Breast epithelium (tissue), 4 donors: ENCODE measurements around the gene CBLN3. TPM values are rescaled to one million over a fixed set of nuclear protein-coding genes. Genes with fewer than 3 reads are reported as not detected.

Source experiments
- DNase-seq, 2 donors: peaks; one replicate each; pipeline ENCODE4 v3.0.0-alpha.2; 2019; ENCODE audit warnings: low spot score in 2 of 2
- H3K27ac ChIP-seq, 2 donors: fragments of 200-600 bp; sonication (generic) in 1 of 2; one replicate each; pipeline ENCODE4 v1.5.1; 2016 to 2019; ENCODE audit warnings: mild to moderate bottlenecking in 1 of 2
- H3K27me3 ChIP-seq, 2 donors: fragments of 200-600 bp; sonication (generic) in 1 of 2; one replicate each; pipeline versions ENCODE4 v1.5.1 to v1.6.0; 2017 to 2019; ENCODE audit warnings: control low read depth in 1 of 2, mild to moderate bottlenecking in 1 of 2
- H3K36me3 ChIP-seq: fragments of 200-600 bp; one replicate; pipeline ENCODE4 v1.5.1; 2019
- H3K4me1 ChIP-seq, 2 donors: fragments of 200-600 bp; sonication (generic); one replicate each; pipeline ENCODE4 v1.5.1; 2016 to 2019; ENCODE audit warnings: control low read depth in 1 of 2
- H3K4me3 ChIP-seq, 3 donors: fragments of 200-600 bp; sonication (generic); 1 replicate in 2 of 3; 2 replicates in 1 of 3; pipeline ENCODE4 v1.5.1; 2016 to 2019; ENCODE audit warnings: mild to moderate bottlenecking in 3 of 3, moderate library complexity in 2 of 3
- H3K9me3 ChIP-seq, 2 donors: fragments of 200-600 bp; sonication (generic) in 1 of 2; one replicate each; pipeline ENCODE4 v1.5.1; 2016 to 2019; ENCODE audit warnings: control low read depth in 1 of 2
- CTCF ChIP-seq, 3 donors: fragments of 450-650 bp; IDR thresholded peaks; one replicate each; pipeline ENCODE4 v1.5.1; 2016 to 2017; ENCODE audit warnings: antibody characterized with exemption in 3 of 3, mild to moderate bottlenecking in 3 of 3, moderate library complexity in 3 of 3
- POLR2A ChIP-seq: fragments of 450-650 bp; IDR thresholded peaks from one replicate; pipeline ENCODE4 v1.6.1; 2016; ENCODE audit warnings: antibody characterized with exemption, mild to moderate bottlenecking, moderate library complexity
- POLR2AphosphoS5 ChIP-seq, 3 donors: sonication (generic); formaldehyde crosslinking; IDR thresholded peaks; one replicate each; pipeline ENCODE4 v1.6.1; 2017; ENCODE audit warnings: antibody characterized with exemption in 3 of 3
- intact Hi-C: fragments of 100-400 bp; cut with DNase I; formaldehyde crosslinking; loops from one replicate; pipeline ENCODE4 v1.15.1; 2023; ENCODE audit warnings: low total_unique reads
- total RNA-seq, 3 donors: library from RNA; depleted of rRNA; stranded (reverse); fragments of >200 nt; gene quantifications; one replicate each; pipeline ENCODE4 v1.1.0, GENCODE V29; 2016

CBLN3 gene
- total RNA-seq, 3 donors from 2014 or later: 1.6 to 3.8 (median 2.3) TPM

GRCh38 chr14:24435998-24436354 is 6.5 kb upstream of the CBLN3 start:
- H3K4me1 ChIP-seq: peaks cover 0 to 20% of the 10 kb centered on the region in 2 donors
- no peaks in the 10 kb centered on the region for H3K27me3 ChIP-seq
- H3K9me3 ChIP-seq: no peaks in the 10 kb centered on the region
- H3K36me3 ChIP-seq: no peaks in the 10 kb centered on the region
- no peak for DNase-seq
- peak overlapping the region; percentile 57 to 77 for H3K27ac ChIP-seq
- no peak overlapping the region for H3K4me3 ChIP-seq
- TF ChIP-seq POLR2AphosphoS5 (IDR thresholded peaks at IDR 0.05): no peak
- no peak for TF ChIP-seq CTCF (IDR thresholded peaks at IDR 0.05)
- TF ChIP-seq POLR2A: no peak
- intact Hi-C loops: no loop called here

GRCh38 chr14:24435192-24435810 is 5.8 kb upstream of the CBLN3 start:
- intact Hi-C loops: no loop called here
- Histone ChIP-seq H3K4me1 (peaks cover 0 to 17% of the 10 kb centered on the region in 2 donors), H3K9me3 (no peaks in the 10 kb centered on the region), H3K4me3 (no peak overlapping the region), H3K36me3 (no peaks in the 10 kb centered on the region), H3K27ac (peak overlapping the region; percentile 25 to 77), H3K27me3 (no peaks in the 10 kb centered on the region)
- TF ChIP-seq POLR2AphosphoS5 (IDR thresholded peaks at IDR 0.05): no peak
- no peak for TF ChIP-seq CTCF (IDR thresholded peaks at IDR 0.05)
- TF ChIP-seq POLR2A: no peak
- DNase-seq: no peak

GRCh38 chr14:24434676-24435075 is 5.2 kb upstream of the CBLN3 start:
- no peaks in the 10 kb centered on the region for H3K36me3 ChIP-seq
- DNase-seq: no peak
- no peaks in the 10 kb centered on the region for H3K27me3 ChIP-seq
- intact Hi-C loops: no loop called here
- no peak overlapping the region for H3K4me3 ChIP-seq
- peaks cover 0 to 14% of the 10 kb centered on the region in 2 donors for H3K4me1 ChIP-seq
- no peaks in the 10 kb centered on the region for H3K9me3 ChIP-seq
- TF ChIP-seq POLR2A (no peak), POLR2AphosphoS5 (IDR thresholded peaks at IDR 0.05) (no peak), CTCF (IDR thresholded peaks at IDR 0.05) (no peak)
- H3K27ac ChIP-seq: peak overlapping the region; percentile 25 to 77

GRCh38 chr14:24434036-24434435 is 4.6 kb upstream of the CBLN3 start:
- intact Hi-C loops: no loop called here
- Histone ChIP-seq H3K4me3 (no peak overlapping the region), H3K36me3 (no peaks in the 10 kb centered on the region), H3K27me3 (no peaks in the 10 kb centered on the region), H3K4me1 (peaks cover 5 to 14% of the 10 kb centered on the region in 2 donors), H3K9me3 (no peaks in the 10 kb centered on the region), H3K27ac (no peak overlapping the region)
- DNase-seq: no peak
- TF ChIP-seq POLR2AphosphoS5 (IDR thresholded peaks at IDR 0.05) (no peak), CTCF (IDR thresholded peaks at IDR 0.05) (no peak), POLR2A (no peak)

- H3K27me3 ChIP-seq: no peaks in the 10 kb centered on the region
- H3K9me3 ChIP-seq: no peaks in the 10 kb centered on the region
- H3K4me1 ChIP-seq: peaks cover 6 to 14% of the 10 kb centered on the region in 2 donors
- peak overlapping the region; percentile 96 to 100 for H3K27ac ChIP-seq
- H3K36me3 ChIP-seq: no peaks in the 10 kb centered on the region
- intact Hi-C loops: no loop called here
- DNase-seq: no peak
- TF ChIP-seq CTCF (IDR thresholded peaks at IDR 0.05) (no peak), POLR2AphosphoS5 (IDR thresholded peaks at IDR 0.05) (no peak), POLR2A (no peak)
- H3K4me3 ChIP-seq: peak overlapping the region; percentile 65 to 94 (median 91)
Measured at GRCh38 chr14:24432259-24433131, 3.0 kb upstream of the CBLN3 start.
